ENCODE measurements around the gene UTP11. TPM values are rescaled to one million over a fixed set of nuclear protein-coding genes. Genes with fewer than 3 reads are reported as not detected.
A peak's percentile ranks its signal among the peaks of the same experiment; 100 is the strongest.

Gene UTP11
- total and polyA plus RNA-seq, 2 experiments from 2014 or later, result 37.1 to 51.0 TPM

- 21 to 23% methylated on average over 13 of the region's 13 CpGs for WGBS, 2 experiments (ENCODE audit: low coverage in 1 of 2, low lambda C conversion rate in 2 of 2, missing lambda C conversion rate in 2 of 2)
- H3K9me3 ChIP-seq (ENCODE audit: low read depth), result no peaks in the 10 kb centered on the region
- H3K27me3 ChIP-seq (replicated peaks; ENCODE audit: insufficient read depth), result no peaks in the 10 kb centered on the region
- no peaks in the 10 kb centered on the region for H3K9me2 ChIP-seq (ENCODE audit: insufficient read depth)
- TF ChIP-seq EZH2phosphoT487 (IDR thresholded peaks at IDR 0.05; ENCODE audit: insufficient read depth, low read depth), result no peak
- no peak for TF ChIP-seq EZH2 (IDR thresholded peaks at IDR 0.05; ENCODE audit: insufficient read depth, poor library complexity, severe bottlenecking)
- H3K9ac ChIP-seq, result peak overlapping the region; percentile 84
- H2AFZ ChIP-seq, result peak overlapping the region; percentile 55
- in situ Hi-C loops (cut with MboI), result no loop called here
- H3K4me2 ChIP-seq (ENCODE audit: unreplicated experiment), result peak overlapping the region; percentile 75
- peaks cover 59% of the 10 kb centered on the region for H3K4me1 ChIP-seq (ENCODE audit: insufficient read depth)
- H3K79me2 ChIP-seq (ENCODE audit: insufficient read depth), result peaks cover 68% of the 10 kb centered on the region
- H4K20me1 ChIP-seq (ENCODE audit: insufficient read depth), result no peaks in the 10 kb centered on the region
- H3K36me3 ChIP-seq (ENCODE audit: low read depth), result peaks cover 6% of the 10 kb centered on the region
- peak overlapping the region; percentile 57 for H3K4me3 ChIP-seq
- peaks cover 45% of the 10 kb centered on the region for H3F3A ChIP-seq (ENCODE audit: insufficient read depth)
- peak; percentile 83 for DNase-seq
- H3K27ac ChIP-seq, result peak overlapping the region; percentile 92
Observed at GRCh38 chr1:38000529-38001455, 11.7 kb upstream of the UTP11 start.

GRCh38 chr1:38003261-38004250 is 9.0 kb upstream of the UTP11 start:
- in situ Hi-C loops (cut with MboI), result no loop called here
- peaks cover 49% of the 10 kb centered on the region for H3K79me2 ChIP-seq (ENCODE audit: insufficient read depth)
- H3K9me2 ChIP-seq (ENCODE audit: insufficient read depth), result no peaks in the 10 kb centered on the region
- peak overlapping the region; percentile 93 for H3K4me3 ChIP-seq
- H3K4me1 ChIP-seq (ENCODE audit: insufficient read depth), result peaks cover 55% of the 10 kb centered on the region
- no peaks in the 10 kb centered on the region for H4K20me1 ChIP-seq (ENCODE audit: insufficient read depth)
- H3K9me3 ChIP-seq (ENCODE audit: low read depth), result no peaks in the 10 kb centered on the region
- peaks cover 47% of the 10 kb centered on the region for H3F3A ChIP-seq (ENCODE audit: insufficient read depth)
- H2AFZ ChIP-seq, result no peak overlapping the region
- peaks cover 3% of the 10 kb centered on the region; the same call in 1 of the 2 replicates for H3K36me3 ChIP-seq (ENCODE audit: low read depth)
- DNase-seq, result peak; percentile 48
- no peaks in the 10 kb centered on the region for H3K27me3 ChIP-seq (replicated peaks; ENCODE audit: insufficient read depth)
- 74 to 75% methylated on average over 8 of the region's 8 CpGs for WGBS, 2 experiments (ENCODE audit: low coverage in 1 of 2, low lambda C conversion rate in 2 of 2, missing lambda C conversion rate in 2 of 2)
- peak overlapping the region; percentile 84 for H3K9ac ChIP-seq
- peak overlapping the region; percentile 42 for H3K27ac ChIP-seq
- TF ChIP-seq EZH2 (IDR thresholded peaks at IDR 0.05; ENCODE audit: insufficient read depth, poor library complexity, severe bottlenecking) (no peak), EZH2phosphoT487 (IDR thresholded peaks at IDR 0.05; ENCODE audit: insufficient read depth, low read depth) (no peak)
- H3K4me2 ChIP-seq (ENCODE audit: unreplicated experiment), result peak overlapping the region; percentile 89

- H3K4me3 ChIP-seq, result peak overlapping the region; percentile 93
- 1 to 2% methylated on average over 26 of the region's 26 CpGs for WGBS, 2 experiments (ENCODE audit: low coverage in 1 of 2, low lambda C conversion rate in 2 of 2, missing lambda C conversion rate in 2 of 2)
- no peaks in the 10 kb centered on the region for H3K36me3 ChIP-seq (ENCODE audit: low read depth)
- H3K9me2 ChIP-seq (ENCODE audit: insufficient read depth), result no peaks in the 10 kb centered on the region
- peak; percentile 61 for DNase-seq
- H3K4me2 ChIP-seq (ENCODE audit: unreplicated experiment), result peak overlapping the region; percentile 89
- peaks cover 50% of the 10 kb centered on the region for H3F3A ChIP-seq (ENCODE audit: insufficient read depth)
- H3K27me3 ChIP-seq (replicated peaks; ENCODE audit: insufficient read depth), result no peaks in the 10 kb centered on the region
- TF ChIP-seq EZH2 (IDR thresholded peaks at IDR 0.05; ENCODE audit: insufficient read depth, poor library complexity, severe bottlenecking), result no peak
- no peak for TF ChIP-seq EZH2phosphoT487 (IDR thresholded peaks at IDR 0.05; ENCODE audit: insufficient read depth, low read depth)
- no peaks in the 10 kb centered on the region for H4K20me1 ChIP-seq (ENCODE audit: insufficient read depth)
- H3K79me2 ChIP-seq (ENCODE audit: insufficient read depth), result peaks cover 40% of the 10 kb centered on the region
- no peaks in the 10 kb centered on the region for H3K9me3 ChIP-seq (ENCODE audit: low read depth)
- in situ Hi-C loops (cut with MboI), result no loop called here
- peak overlapping the region; percentile 84 for H3K9ac ChIP-seq
- peak overlapping the region; percentile 62 for H2AFZ ChIP-seq
- H3K4me1 ChIP-seq (ENCODE audit: insufficient read depth), result peaks cover 50% of the 10 kb centered on the region
- peak overlapping the region; percentile 42 for H3K27ac ChIP-seq
Observed at GRCh38 chr1:38004284-38005108, 8.0 kb upstream of the UTP11 start.

Measured in GM23248 (cell line).